SK-N-SH treated with all-trans-retinoic acid at 6 μM for 48 hours (cell line): Measurements from ENCODE around the gene WARS2.

Source experiments
- ATAC-seq: fragments of 200-7000 bp; cut with Tn5 transposase; 3 replicates; pipeline ENCODE4 v1.9.1; 2020; ENCODE audit warnings: mild to moderate bottlenecking, moderate library complexity
- ARNTL ChIP-seq: fragments of 450-650 bp; formaldehyde crosslinking; IDR thresholded peaks from 2 replicates; pipeline ENCODE4 v1.5.0; 2020; ENCODE audit warnings: low read depth, mild to moderate bottlenecking, moderate library complexity, borderline replicate concordance
- BACH2 ChIP-seq: fragments of 250-450 bp; sonication (Bioruptor Pico); IDR thresholded peaks from 2 replicates; pipeline ENCODE4 v1.9.0; 2021; ENCODE audit warnings: mild to moderate bottlenecking, borderline replicate concordance
- CREB5 ChIP-seq: fragments of 250-450 bp; sonication (Bioruptor Pico); IDR thresholded peaks from 2 replicates; pipeline ENCODE4 v1.5.1; 2020; ENCODE audit warnings: low read depth, mild to moderate bottlenecking, moderate library complexity
- CSDC2 ChIP-seq: fragments of 250-450 bp; sonication (Bioruptor Pico); IDR thresholded peaks from 2 replicates; pipeline ENCODE4 v1.5.0; 2020; ENCODE audit warnings: mild to moderate bottlenecking, moderate library complexity
- CSRNP3 ChIP-seq: fragments of 250-450 bp; sonication (Bioruptor Pico); IDR thresholded peaks from 2 replicates; pipeline ENCODE4 v1.5.1; 2021; ENCODE audit warnings: mild to moderate bottlenecking, moderate library complexity
- ESRRG ChIP-seq: fragments of 250-450 bp; sonication (Bioruptor Pico); IDR thresholded peaks from 2 replicates; pipeline ENCODE4 v1.6.1; 2021; ENCODE audit warnings: mild to moderate bottlenecking
- GLIS3 ChIP-seq: fragments of 250-450 bp; sonication (Bioruptor Pico); IDR thresholded peaks from 2 replicates; pipeline ENCODE4 v1.5.0; 2020; ENCODE audit warnings: mild to moderate bottlenecking, moderate library complexity
- ISL1 ChIP-seq: fragments of 250-450 bp; sonication (Bioruptor Pico); IDR thresholded peaks from 2 replicates; pipeline ENCODE4 v2.1.2; 2022; ENCODE audit warnings: mild to moderate bottlenecking, moderate library complexity
- OSR1 ChIP-seq: fragments of 250-450 bp; sonication (Bioruptor Pico); IDR thresholded peaks from 2 replicates; pipeline ENCODE4 v1.8.0; 2022; ENCODE audit warnings: moderate library complexity, mild to moderate bottlenecking, inconsistent platforms
- PPARA ChIP-seq: fragments of 250-450 bp; sonication (Bioruptor Pico); IDR thresholded peaks from 2 replicates; pipeline ENCODE4 v1.5.0; 2020; ENCODE audit warnings: mild to moderate bottlenecking, borderline replicate concordance
- RARB ChIP-seq: fragments of 250-450 bp; sonication (Bioruptor Pico); IDR thresholded peaks from 2 replicates; pipeline ENCODE4 v1.8.0; 2021; ENCODE audit warnings: mild to moderate bottlenecking, moderate library complexity
- TCF4 ChIP-seq: fragments of 250-450 bp; sonication (Bioruptor Pico); IDR thresholded peaks from 2 replicates; pipeline ENCODE4 v1.8.0; 2021; ENCODE audit warnings: mild to moderate bottlenecking, moderate library complexity, borderline replicate concordance
- TOX ChIP-seq: fragments of 250-450 bp; sonication (Bioruptor Pico); IDR thresholded peaks from 2 replicates; pipeline ENCODE4 v1.8.0; 2021; ENCODE audit warnings: mild to moderate bottlenecking, moderate library complexity, borderline replicate concordance
- ZC3H10 ChIP-seq: fragments of 250-450 bp; sonication (Bioruptor Pico); IDR thresholded peaks from 2 replicates; pipeline ENCODE4 v1.5.1; 2021; ENCODE audit warnings: mild to moderate bottlenecking, moderate library complexity
- ZFP3 ChIP-seq: fragments of 250-450 bp; sonication (Bioruptor Pico); IDR thresholded peaks from 2 replicates; pipeline ENCODE4 v1.5.0; 2020; ENCODE audit warnings: mild to moderate bottlenecking, moderate library complexity
- ZFP30 ChIP-seq: fragments of 450-650 bp; formaldehyde crosslinking; IDR thresholded peaks from 2 replicates; pipeline ENCODE4 v1.5.0; 2022; ENCODE audit warnings: mild to moderate bottlenecking, moderate library complexity
- ZNF565 ChIP-seq: fragments of 450-650 bp; formaldehyde crosslinking; conservative IDR thresholded peaks from 2 replicates; pipeline ENCODE4 v1.5.0; 2020; ENCODE audit warnings: low read depth, mild to moderate bottlenecking, moderate library complexity
- ZNF70 ChIP-seq: fragments of 450-650 bp; formaldehyde crosslinking; IDR thresholded peaks from 2 replicates; pipeline ENCODE4 v1.5.0; 2020; ENCODE audit warnings: mild to moderate bottlenecking, moderate library complexity
- ZNF8 ChIP-seq: fragments of 450-650 bp; formaldehyde crosslinking; IDR thresholded peaks from 2 replicates; pipeline ENCODE4 v1.5.0; 2020; ENCODE audit warnings: mild to moderate bottlenecking, moderate library complexity
- TF ChIP-seq, protein P1 (sequence below): fragments of 250-450 bp; sonication (Bioruptor Pico); IDR thresholded peaks from 2 replicates; pipeline ENCODE4 v1.5.0; 2020; ENCODE audit warnings: mild to moderate bottlenecking, moderate library complexity
- TF ChIP-seq, protein P2 (sequence below): fragments of 250-450 bp; sonication (Bioruptor Pico); IDR thresholded peaks from 2 replicates; pipeline ENCODE4 v1.8.0; 2020; ENCODE audit warnings: mild to moderate bottlenecking, moderate library complexity, borderline replicate concordance

WARS2 gene

DNA sequence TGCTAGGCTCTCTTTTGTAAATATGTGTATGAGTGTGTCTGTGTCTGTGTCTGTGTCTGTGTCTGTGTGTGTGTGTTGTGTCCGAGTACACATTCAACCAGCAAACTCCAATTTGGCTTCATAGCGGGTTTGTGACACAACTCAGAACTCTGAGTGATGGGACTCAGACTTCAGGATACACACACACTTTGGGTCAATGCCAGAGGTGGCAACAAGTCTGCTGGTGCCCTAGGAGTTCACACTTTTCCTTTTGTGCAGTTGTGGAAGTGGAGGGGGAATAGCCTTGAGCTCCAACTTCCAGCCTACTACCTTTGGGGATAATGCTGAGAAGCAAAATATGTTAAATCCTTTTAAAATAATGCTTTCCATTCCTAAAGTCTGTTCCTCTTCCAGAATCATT lies 135.7 kb downstream of the WARS2 start:
- ATAC-seq: no peak
- no peak for TF ChIP-seq ZFP3 (CRISPR knock-in tag)
- no peak for TF ChIP-seq TOX
- no peak for TF ChIP-seq GLIS3
- no peak for TF ChIP-seq RARB (CRISPR knock-in tag)
- TF ChIP-seq BACH2 (CRISPR knock-in tag): no peak
- no peak for TF ChIP-seq ZFP30 (CRISPR knock-in tag)
- no peak for TF ChIP-seq CREB5
- no peak for TF ChIP-seq TCF4 (CRISPR knock-in tag)
- TF ChIP-seq OSR1: no peak
- no peak for TF ChIP-seq CSDC2
- TF ChIP-seq ZNF565 (CRISPR knock-in tag): no peak
- TF ChIP-seq, protein P1, sequence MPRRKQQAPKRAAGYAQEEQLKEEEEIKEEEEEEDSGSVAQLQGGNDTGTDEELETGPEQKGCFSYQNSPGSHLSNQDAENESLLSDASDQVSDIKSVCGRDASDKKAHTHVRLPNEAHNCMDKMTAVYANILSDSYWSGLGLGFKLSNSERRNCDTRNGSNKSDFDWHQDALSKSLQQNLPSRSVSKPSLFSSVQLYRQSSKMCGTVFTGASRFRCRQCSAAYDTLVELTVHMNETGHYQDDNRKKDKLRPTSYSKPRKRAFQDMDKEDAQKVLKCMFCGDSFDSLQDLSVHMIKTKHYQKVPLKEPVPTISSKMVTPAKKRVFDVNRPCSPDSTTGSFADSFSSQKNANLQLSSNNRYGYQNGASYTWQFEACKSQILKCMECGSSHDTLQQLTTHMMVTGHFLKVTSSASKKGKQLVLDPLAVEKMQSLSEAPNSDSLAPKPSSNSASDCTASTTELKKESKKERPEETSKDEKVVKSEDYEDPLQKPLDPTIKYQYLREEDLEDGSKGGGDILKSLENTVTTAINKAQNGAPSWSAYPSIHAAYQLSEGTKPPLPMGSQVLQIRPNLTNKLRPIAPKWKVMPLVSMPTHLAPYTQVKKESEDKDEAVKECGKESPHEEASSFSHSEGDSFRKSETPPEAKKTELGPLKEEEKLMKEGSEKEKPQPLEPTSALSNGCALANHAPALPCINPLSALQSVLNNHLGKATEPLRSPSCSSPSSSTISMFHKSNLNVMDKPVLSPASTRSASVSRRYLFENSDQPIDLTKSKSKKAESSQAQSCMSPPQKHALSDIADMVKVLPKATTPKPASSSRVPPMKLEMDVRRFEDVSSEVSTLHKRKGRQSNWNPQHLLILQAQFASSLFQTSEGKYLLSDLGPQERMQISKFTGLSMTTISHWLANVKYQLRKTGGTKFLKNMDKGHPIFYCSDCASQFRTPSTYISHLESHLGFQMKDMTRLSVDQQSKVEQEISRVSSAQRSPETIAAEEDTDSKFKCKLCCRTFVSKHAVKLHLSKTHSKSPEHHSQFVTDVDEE (CRISPR knock-in tag): no peak
- no peak for TF ChIP-seq ZNF8

- no peak for TF ChIP-seq PPARA
- no peak for TF ChIP-seq ZFP30 (CRISPR knock-in tag)
- TF ChIP-seq, protein P2, sequence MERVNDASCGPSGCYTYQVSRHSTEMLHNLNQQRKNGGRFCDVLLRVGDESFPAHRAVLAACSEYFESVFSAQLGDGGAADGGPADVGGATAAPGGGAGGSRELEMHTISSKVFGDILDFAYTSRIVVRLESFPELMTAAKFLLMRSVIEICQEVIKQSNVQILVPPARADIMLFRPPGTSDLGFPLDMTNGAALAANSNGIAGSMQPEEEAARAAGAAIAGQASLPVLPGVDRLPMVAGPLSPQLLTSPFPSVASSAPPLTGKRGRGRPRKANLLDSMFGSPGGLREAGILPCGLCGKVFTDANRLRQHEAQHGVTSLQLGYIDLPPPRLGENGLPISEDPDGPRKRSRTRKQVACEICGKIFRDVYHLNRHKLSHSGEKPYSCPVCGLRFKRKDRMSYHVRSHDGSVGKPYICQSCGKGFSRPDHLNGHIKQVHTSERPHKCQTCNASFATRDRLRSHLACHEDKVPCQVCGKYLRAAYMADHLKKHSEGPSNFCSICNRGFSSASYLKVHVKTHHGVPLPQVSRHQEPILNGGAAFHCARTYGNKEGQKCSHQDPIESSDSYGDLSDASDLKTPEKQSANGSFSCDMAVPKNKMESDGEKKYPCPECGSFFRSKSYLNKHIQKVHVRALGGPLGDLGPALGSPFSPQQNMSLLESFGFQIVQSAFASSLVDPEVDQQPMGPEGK (CRISPR knock-in tag): no peak
- TF ChIP-seq ZFP3 (CRISPR knock-in tag): no peak
- no peak for TF ChIP-seq ZC3H10
- no peak for TF ChIP-seq ZNF565 (CRISPR knock-in tag)
- TF ChIP-seq CSDC2: no peak
- no peak for TF ChIP-seq OSR1
- TF ChIP-seq ARNTL (CRISPR knock-in tag): no peak
- no peak for TF ChIP-seq TOX
- no peak for TF ChIP-seq BACH2 (CRISPR knock-in tag)
- no peak for TF ChIP-seq ESRRG (CRISPR knock-in tag)
- no peak for TF ChIP-seq GLIS3
- TF ChIP-seq ZNF70 (CRISPR knock-in tag): no peak
- TF ChIP-seq RARB (CRISPR knock-in tag): no peak
- TF ChIP-seq CSRNP3 (CRISPR knock-in tag): no peak
- no peak for TF ChIP-seq ISL1 (CRISPR knock-in tag)
- TF ChIP-seq, all 23 proteins: peak for 0
Observed at GRCh38 chr1:119004129-119004527, 136.3 kb downstream of the WARS2 start.

DNA sequence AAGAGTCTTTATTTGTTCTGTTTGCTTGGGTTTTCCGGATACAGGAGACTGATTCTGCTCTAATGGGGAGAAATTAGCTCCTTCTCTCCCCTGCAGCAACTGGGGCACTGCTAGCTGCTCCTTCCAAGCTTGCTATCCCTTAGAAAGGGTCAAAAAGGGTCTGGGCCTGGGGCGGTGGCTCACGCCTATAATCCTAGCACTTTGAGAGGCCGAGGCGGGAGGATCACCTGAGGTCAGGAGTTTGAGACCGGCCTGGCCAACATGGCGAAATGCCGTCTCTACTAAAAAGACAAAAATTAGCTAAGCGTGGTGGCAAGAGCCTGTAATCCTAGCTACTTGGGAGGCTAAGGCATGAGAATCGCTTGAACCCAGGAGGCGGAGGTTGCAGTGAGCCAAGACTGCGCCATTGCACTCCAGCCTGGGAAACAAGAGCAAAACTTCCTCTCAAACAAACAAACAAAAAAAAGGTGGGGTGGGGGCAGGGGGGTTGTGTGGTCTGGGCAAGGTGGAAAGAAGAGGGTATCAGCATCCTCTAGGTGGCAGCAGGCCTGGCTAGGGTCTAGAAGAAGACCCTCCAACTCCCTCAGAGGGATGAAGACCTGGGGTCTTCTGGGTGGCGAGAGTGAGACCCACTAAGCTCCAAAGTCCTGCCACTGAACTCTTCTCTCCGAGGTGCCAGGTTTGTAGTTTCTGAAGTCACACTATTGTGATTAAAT lies 136.9 kb downstream of the WARS2 start:
- ATAC-seq: no peak
- TF ChIP-seq, protein P2 (CRISPR knock-in tag): no peak
- no peak for TF ChIP-seq ARNTL (CRISPR knock-in tag)
- no peak for TF ChIP-seq ISL1 (CRISPR knock-in tag)
- TF ChIP-seq TCF4 (CRISPR knock-in tag): no peak
- no peak for TF ChIP-seq CSDC2
- TF ChIP-seq ZNF565 (CRISPR knock-in tag): no peak
- TF ChIP-seq, protein P1 (CRISPR knock-in tag): no peak
- TF ChIP-seq TOX: no peak
- TF ChIP-seq ZNF70 (CRISPR knock-in tag): no peak
- TF ChIP-seq BACH2 (CRISPR knock-in tag): no peak
- TF ChIP-seq ZFP3 (CRISPR knock-in tag): no peak
- TF ChIP-seq CSRNP3 (CRISPR knock-in tag): no peak
- TF ChIP-seq ZC3H10: no peak
- TF ChIP-seq OSR1: no peak

More at GRCh38 chr1:119004129-119004527, 136.3 kb downstream of the WARS2 start:
- no peak for ATAC-seq
